ENCODE data around the gene BCR.
A peak's percentile ranks its signal among the peaks of the same experiment; 100 is the strongest.

Gene BCR

DNA sequence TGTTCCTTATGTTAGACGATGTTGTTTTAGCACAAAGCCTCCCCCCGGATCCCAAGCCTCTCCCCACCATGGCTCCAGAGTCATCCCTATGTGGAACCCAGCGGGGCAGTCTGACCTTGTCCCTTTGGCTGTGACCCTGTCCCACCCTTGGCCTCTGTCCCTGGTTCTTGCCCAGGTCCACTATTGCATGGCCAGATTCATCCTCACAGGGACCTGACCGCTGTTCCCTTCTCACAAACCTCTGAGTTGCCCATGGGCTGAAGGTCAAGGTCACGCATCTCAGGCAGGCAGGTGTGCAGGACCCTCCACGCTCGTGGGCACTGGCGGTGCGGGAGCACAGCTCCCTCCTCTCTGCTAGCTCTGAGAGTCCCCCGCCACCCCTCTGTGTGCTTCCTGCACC lies 39.0 kb downstream of the BCR start:
- Histone ChIP-seq H3K27me3 (ENCODE audit: insufficient read depth, low read length, poor library complexity) (no peaks in the 10 kb centered on the region), H2BK5ac (ENCODE audit: low read length) (peak overlapping the region; percentile 39), H3K36me3 (ENCODE audit: control insufficient read depth, insufficient read depth, low read length) (no peaks in the 10 kb centered on the region), H2BK120ac (ENCODE audit: low read depth, low read length) (no peak overlapping the region), H3K56ac (ENCODE audit: low read length) (peak overlapping the region; percentile 54), H3K4ac (ENCODE audit: low read depth, low read length) (no peak overlapping the region), H3K4me1 (ENCODE audit: control insufficient read depth, low read depth, low read length) (peaks cover 48% of the 10 kb centered on the region), H2BK15ac (replicated peaks; ENCODE audit: low read depth) (no peak overlapping the region), H2AK5ac (ENCODE audit: low read length) (peak overlapping the region; percentile 36), H4K5ac (ENCODE audit: low read length) (no peak overlapping the region), H3K79me1 (ENCODE audit: low read length) (peaks cover 64% of the 10 kb centered on the region), H3K79me2 (ENCODE audit: control insufficient read depth, insufficient read depth, low read length) (peaks cover 94% of the 10 kb centered on the region), H4K8ac (ENCODE audit: low read depth, low read length) (no peak overlapping the region), H3K9ac (ENCODE audit: low read length) (no peak overlapping the region), H3K27ac (ENCODE audit: low read depth, low read length) (no peak overlapping the region), H3K4me3 (ENCODE audit: low read length) (no peak overlapping the region), H3K23ac (ENCODE audit: low read length) (peak overlapping the region; percentile 15), H3K18ac (ENCODE audit: low read length) (no peak overlapping the region), H3K4me2 (ENCODE audit: low read length) (no peak overlapping the region)
- DNase-seq = no peak
- WGBS (ENCODE audit: extremely low coverage, insufficient coverage, low lambda C conversion rate) = no CpG with 5 or more reads among the region's 10 CpGs

DNA sequence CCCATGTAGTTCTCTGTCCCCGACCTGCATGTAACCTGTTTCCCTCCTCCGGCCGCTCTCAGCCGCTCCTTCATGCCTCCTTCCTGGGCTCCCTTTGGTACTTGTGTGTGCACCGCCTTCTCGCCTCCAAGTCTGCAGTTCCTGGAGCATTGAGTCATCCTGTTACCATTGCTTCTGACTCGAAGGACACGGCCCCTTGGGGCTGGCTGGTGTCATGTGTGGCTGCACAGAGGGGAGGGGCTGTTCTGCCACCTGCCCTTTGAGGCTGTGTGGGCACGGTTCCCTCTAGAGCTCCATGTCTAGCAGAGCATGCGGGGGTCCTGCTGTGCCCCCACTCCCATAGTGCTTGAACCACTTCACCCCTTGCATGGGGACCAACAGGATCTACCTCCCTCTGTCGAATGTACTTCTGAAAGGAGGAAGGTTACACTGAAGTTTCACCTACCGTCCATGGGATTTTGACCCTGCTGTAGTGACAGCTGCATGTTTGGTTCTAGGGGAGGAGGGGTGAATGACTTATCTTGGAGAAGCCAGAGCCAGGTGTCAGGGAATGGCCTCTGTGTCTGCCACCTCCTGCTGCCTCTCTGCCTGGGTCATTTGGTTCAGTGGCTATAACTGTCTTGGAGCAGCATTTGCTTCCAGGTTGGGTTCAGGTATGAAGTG lies 39.6 kb downstream of the BCR start:
- peak overlapping the region; percentile 54 for H3K56ac ChIP-seq (ENCODE audit: low read length)
- WGBS (ENCODE audit: extremely low coverage, insufficient coverage, low lambda C conversion rate) = no CpG with 5 or more reads among the region's 12 CpGs
- H3K27ac ChIP-seq (ENCODE audit: low read depth, low read length) = no peak overlapping the region
- no peak overlapping the region for H4K8ac ChIP-seq (ENCODE audit: low read depth, low read length)
- H3K18ac ChIP-seq (ENCODE audit: low read length) = no peak overlapping the region
- H2BK5ac ChIP-seq (ENCODE audit: low read length) = peak overlapping the region; percentile 40
- peak overlapping the region; percentile 15 for H3K23ac ChIP-seq (ENCODE audit: low read length)
- no peak overlapping the region for H2BK15ac ChIP-seq (replicated peaks; ENCODE audit: low read depth)
- H3K4me2 ChIP-seq (ENCODE audit: low read length) = peak overlapping the region; percentile 19
- no peak overlapping the region for H3K4ac ChIP-seq (ENCODE audit: low read depth, low read length)
- peak overlapping the region; percentile 9 for H2AK5ac ChIP-seq (ENCODE audit: low read length)
- H3K9ac ChIP-seq (ENCODE audit: low read length) = no peak overlapping the region
- H2BK120ac ChIP-seq (ENCODE audit: low read depth, low read length) = no peak overlapping the region
- peaks cover 91% of the 10 kb centered on the region for H3K79me2 ChIP-seq (ENCODE audit: control insufficient read depth, insufficient read depth, low read length)
- peak; percentile 79 for DNase-seq
- H3K4me3 ChIP-seq (ENCODE audit: low read length) = no peak overlapping the region
- peaks cover 48% of the 10 kb centered on the region for H3K4me1 ChIP-seq (ENCODE audit: control insufficient read depth, low read depth, low read length)
- H3K27me3 ChIP-seq (ENCODE audit: insufficient read depth, low read length, poor library complexity) = no peaks in the 10 kb centered on the region
- no peaks in the 10 kb centered on the region for H3K36me3 ChIP-seq (ENCODE audit: control insufficient read depth, insufficient read depth, low read length)
- peaks cover 60% of the 10 kb centered on the region for H3K79me1 ChIP-seq (ENCODE audit: low read length)
- no peak overlapping the region for H4K5ac ChIP-seq (ENCODE audit: low read length)

DNA sequence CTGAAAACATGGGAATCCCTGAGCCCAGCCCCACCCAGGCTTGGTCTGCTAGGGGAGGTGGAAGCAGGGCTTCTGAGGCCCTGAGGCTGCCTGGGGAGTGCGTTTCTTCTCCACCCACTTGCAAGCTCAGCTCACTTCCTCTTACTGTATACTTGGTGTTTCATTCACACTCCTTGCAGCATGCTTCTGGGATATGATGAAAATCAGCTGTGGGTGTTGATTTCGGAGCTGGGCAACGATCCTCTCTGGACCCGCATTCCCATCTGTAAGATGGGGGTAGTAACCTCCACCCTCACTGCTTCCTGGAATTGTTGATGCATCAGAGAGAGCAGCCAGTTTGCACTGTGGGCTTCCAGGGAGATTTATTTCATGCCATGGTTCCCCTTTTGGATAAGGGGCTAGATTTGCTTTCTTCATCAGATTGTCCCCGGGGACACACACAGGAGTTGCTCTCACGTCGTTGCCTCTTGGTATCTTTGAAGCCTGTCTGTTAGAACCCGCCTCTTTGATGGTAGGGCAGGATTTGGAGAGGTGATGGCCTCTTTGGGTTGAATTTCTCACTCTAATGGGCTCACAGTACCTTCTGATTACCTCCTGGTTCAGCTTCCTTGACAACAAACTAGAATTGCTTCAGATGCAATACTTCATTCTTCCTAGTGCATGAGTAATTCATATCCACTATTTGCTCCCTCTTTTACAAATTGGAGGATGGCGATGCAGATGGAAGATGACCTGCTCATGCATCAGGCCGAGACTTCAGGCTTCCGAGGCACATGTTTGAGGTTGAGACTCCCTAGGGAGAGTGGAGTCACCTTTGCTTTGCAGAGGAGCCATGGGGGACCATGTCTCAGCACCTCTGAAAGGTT lies 40.4 kb downstream of the BCR start:
- Histone ChIP-seq H3K27ac (ENCODE audit: low read depth, low read length) (no peak overlapping the region), H2BK15ac (replicated peaks; ENCODE audit: low read depth) (no peak overlapping the region), H4K5ac (ENCODE audit: low read length) (no peak overlapping the region), H3K4me2 (ENCODE audit: low read length) (no peak overlapping the region), H2BK5ac (ENCODE audit: low read length) (no peak overlapping the region), H3K79me2 (ENCODE audit: control insufficient read depth, insufficient read depth, low read length) (peaks cover 90% of the 10 kb centered on the region), H4K8ac (ENCODE audit: low read depth, low read length) (no peak overlapping the region), H2AK5ac (ENCODE audit: low read length) (no peak overlapping the region), H3K4me3 (ENCODE audit: low read length) (no peak overlapping the region), H3K56ac (ENCODE audit: low read length) (peak overlapping the region; percentile 38), H3K9ac (ENCODE audit: low read length) (no peak overlapping the region), H3K27me3 (ENCODE audit: insufficient read depth, low read length, poor library complexity) (no peaks in the 10 kb centered on the region), H3K4me1 (ENCODE audit: control insufficient read depth, low read depth, low read length) (peaks cover 45% of the 10 kb centered on the region), H3K18ac (ENCODE audit: low read length) (peak overlapping the region; percentile 10), H3K36me3 (ENCODE audit: control insufficient read depth, insufficient read depth, low read length) (no peaks in the 10 kb centered on the region), H3K23ac (ENCODE audit: low read length) (no peak overlapping the region), H3K79me1 (ENCODE audit: low read length) (peaks cover 52% of the 10 kb centered on the region), H3K4ac (ENCODE audit: low read depth, low read length) (no peak overlapping the region), H2BK120ac (ENCODE audit: low read depth, low read length) (no peak overlapping the region)
- no peak for DNase-seq
- WGBS (ENCODE audit: extremely low coverage, insufficient coverage, low lambda C conversion rate) = no CpG with 5 or more reads among the region's 11 CpGs

DNA sequence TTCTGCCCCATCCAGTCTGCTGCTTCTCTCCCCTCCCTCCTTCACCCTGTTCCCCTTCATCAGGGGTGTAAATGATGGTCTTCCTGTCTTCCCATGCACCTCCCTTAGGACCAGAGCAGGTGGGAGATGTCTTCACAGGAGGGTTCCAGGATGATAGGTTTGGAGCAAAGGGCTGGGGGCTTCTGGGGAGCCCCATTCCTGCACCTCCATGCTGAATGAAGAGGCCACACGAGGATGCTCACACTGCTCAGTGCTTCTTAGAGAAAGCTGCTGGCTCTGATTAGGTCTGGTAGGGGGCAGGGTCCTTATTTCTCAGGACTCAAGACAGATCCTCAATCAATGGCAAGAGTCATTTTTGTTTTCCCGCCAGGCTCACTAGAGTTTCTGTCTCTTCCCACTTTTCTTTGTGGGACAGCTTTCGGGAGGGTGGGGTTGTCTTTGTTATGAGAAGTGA lies 41.1 kb downstream of the BCR start:
- Histone ChIP-seq H4K8ac (ENCODE audit: low read depth, low read length) (no peak overlapping the region), H3K4me1 (ENCODE audit: control insufficient read depth, low read depth, low read length) (peaks cover 46% of the 10 kb centered on the region), H3K4me3 (ENCODE audit: low read length) (no peak overlapping the region), H3K27me3 (ENCODE audit: insufficient read depth, low read length, poor library complexity) (no peaks in the 10 kb centered on the region), H3K79me2 (ENCODE audit: control insufficient read depth, insufficient read depth, low read length) (peaks cover 90% of the 10 kb centered on the region), H2BK120ac (ENCODE audit: low read depth, low read length) (no peak overlapping the region), H3K27ac (ENCODE audit: low read depth, low read length) (no peak overlapping the region), H4K5ac (ENCODE audit: low read length) (no peak overlapping the region), H3K23ac (ENCODE audit: low read length) (no peak overlapping the region), H3K79me1 (ENCODE audit: low read length) (peaks cover 51% of the 10 kb centered on the region), H3K9ac (ENCODE audit: low read length) (no peak overlapping the region), H2BK5ac (ENCODE audit: low read length) (no peak overlapping the region), H3K4me2 (ENCODE audit: low read length) (no peak overlapping the region), H3K18ac (ENCODE audit: low read length) (no peak overlapping the region), H3K56ac (ENCODE audit: low read length) (no peak overlapping the region), H3K4ac (ENCODE audit: low read depth, low read length) (no peak overlapping the region), H3K36me3 (ENCODE audit: control insufficient read depth, insufficient read depth, low read length) (no peaks in the 10 kb centered on the region), H2BK15ac (replicated peaks; ENCODE audit: low read depth) (no peak overlapping the region), H2AK5ac (ENCODE audit: low read length) (no peak overlapping the region)
- WGBS (ENCODE audit: extremely low coverage, insufficient coverage, low lambda C conversion rate) = no CpG with 5 or more reads among the region's 3 CpGs
- DNase-seq = no peak

DNA sequence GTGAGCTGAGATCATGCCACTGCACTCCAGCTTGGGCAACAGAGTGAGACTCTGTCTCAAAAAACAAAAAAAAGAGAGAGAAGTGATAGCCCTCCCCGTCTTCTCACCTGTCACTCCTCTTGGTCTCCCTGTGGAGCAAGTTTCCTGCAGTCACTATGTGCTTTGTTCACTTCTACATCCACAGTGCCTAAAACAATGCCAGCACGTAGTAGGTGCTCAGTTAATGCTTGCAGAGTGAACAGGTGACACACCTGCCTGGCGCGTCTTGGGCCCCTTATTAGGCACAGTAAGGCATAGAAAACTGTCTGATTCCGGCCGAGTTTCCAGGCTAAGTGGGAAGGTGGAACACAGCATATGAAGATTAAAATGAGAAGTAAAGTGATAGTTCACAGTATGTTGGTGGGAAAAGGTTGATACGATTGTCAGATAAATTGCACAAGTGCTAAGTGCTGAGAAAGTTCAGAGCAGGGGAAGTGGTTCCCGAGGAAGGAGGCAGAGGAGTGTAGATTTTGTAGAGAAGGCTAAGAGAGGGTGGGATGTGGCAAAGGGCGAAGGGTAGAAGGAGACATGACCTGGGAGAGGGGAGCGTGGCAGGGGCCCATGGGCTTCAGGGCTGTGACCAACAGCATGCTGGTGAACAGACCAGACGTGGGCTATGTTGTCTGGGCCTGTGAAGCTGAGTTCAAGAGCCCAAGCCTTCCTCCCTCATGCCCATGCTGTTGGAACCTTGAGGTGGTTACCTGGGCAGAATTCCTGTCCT lies 41.9 kb downstream of the BCR start:
- Histone ChIP-seq H3K79me2 (ENCODE audit: control insufficient read depth, insufficient read depth, low read length) (peaks cover 90% of the 10 kb centered on the region), H3K27ac (ENCODE audit: low read depth, low read length) (no peak overlapping the region), H3K4ac (ENCODE audit: low read depth, low read length) (no peak overlapping the region), H2BK15ac (replicated peaks; ENCODE audit: low read depth) (no peak overlapping the region), H2BK5ac (ENCODE audit: low read length) (no peak overlapping the region), H3K27me3 (ENCODE audit: insufficient read depth, low read length, poor library complexity) (no peaks in the 10 kb centered on the region), H4K5ac (ENCODE audit: low read length) (no peak overlapping the region), H4K8ac (ENCODE audit: low read depth, low read length) (no peak overlapping the region), H2BK120ac (ENCODE audit: low read depth, low read length) (no peak overlapping the region), H3K36me3 (ENCODE audit: control insufficient read depth, insufficient read depth, low read length) (no peaks in the 10 kb centered on the region), H3K23ac (ENCODE audit: low read length) (peak overlapping the region; percentile 8), H3K4me1 (ENCODE audit: control insufficient read depth, low read depth, low read length) (peaks cover 47% of the 10 kb centered on the region), H3K56ac (ENCODE audit: low read length) (no peak overlapping the region), H3K4me3 (ENCODE audit: low read length) (no peak overlapping the region), H3K18ac (ENCODE audit: low read length) (no peak overlapping the region), H3K4me2 (ENCODE audit: low read length) (no peak overlapping the region), H3K9ac (ENCODE audit: low read length) (no peak overlapping the region), H2AK5ac (ENCODE audit: low read length) (no peak overlapping the region), H3K79me1 (ENCODE audit: low read length) (peaks cover 48% of the 10 kb centered on the region)
- WGBS (ENCODE audit: extremely low coverage, insufficient coverage, low lambda C conversion rate) = 100% methylated on average over 1 of the region's 11 CpGs
- DNase-seq = no peak

All from mesendoderm (in vitro differentiated cells).